Heart right ventricle (tissue), 16 donors: Measurements from ENCODE around the gene TIMM10B. TPM values are rescaled to one million over a fixed set of nuclear protein-coding genes. Genes with fewer than 3 reads are reported as not detected.

ENCODE experiments used
- ATAC-seq, 8 donors: fragments of 200-7000 bp; cut with Tn5 transposase; one replicate each; pipeline ENCODE4 v1.9.1; 2020; ENCODE audit warnings: mild to moderate bottlenecking in 8 of 8, moderate library complexity in 8 of 8, moderate number of reproducible peaks in 1 of 8
- DNase-seq, 2 donors: peaks; one replicate each; pipeline ENCODE4 v3.0.0-alpha.2; 2020
- H3K27ac ChIP-seq, 10 donors: fragments of 200-600 bp; sonication (generic) in 2 of 10; one replicate each; pipeline versions ENCODE4 v1.5.0 to v1.8.0; 2020 to 2022; ENCODE audit warnings: mild to moderate bottlenecking in 3 of 10
- H3K27me3 ChIP-seq, 7 donors: fragments of 200-600 bp; one replicate each; pipeline ENCODE4 v1.8.0; 2021 to 2022; ENCODE audit warnings: mild to moderate bottlenecking in 2 of 7
- H3K36me3 ChIP-seq, 9 donors: fragments of 200-600 bp; sonication (generic) in 1 of 9; one replicate each; pipeline versions ENCODE4 v1.5.0 to v1.8.0; 2020 to 2022; ENCODE audit warnings: mild to moderate bottlenecking in 2 of 9
- H3K4me1 ChIP-seq, 9 donors: fragments of 200-600 bp; sonication (generic) in 1 of 9; one replicate each; pipeline versions ENCODE4 v1.5.0 to v1.8.0; 2020 to 2022; ENCODE audit warnings: mild to moderate bottlenecking in 4 of 9
- H3K4me3 ChIP-seq, 10 donors: fragments of 200-600 bp; sonication (generic) in 2 of 10; one replicate each; pipeline versions ENCODE4 v1.5.0 to v1.8.0; 2020 to 2022; ENCODE audit warnings: mild to moderate bottlenecking in 7 of 10, moderate library complexity in 2 of 10
- H3K9me3 ChIP-seq, 11 donors: fragments of 200-600 bp in 10 of 11; sonication (generic) in 2 of 11; one replicate each; pipeline versions ENCODE4 v1.5.0 to v1.8.0; 2013 to 2022; ENCODE audit warnings: mild to moderate bottlenecking in 2 of 11, control low read depth in 1 of 11, moderate library complexity in 1 of 11
- CTCF ChIP-seq, 9 donors: fragments of 200-600 bp; sonication (generic) in 2 of 9; IDR thresholded peaks; one replicate each; pipeline versions ENCODE4 v1.5.0 to v1.8.0; 2021 to 2022; ENCODE audit warnings: antibody characterized with exemption in 9 of 9, mild to moderate bottlenecking in 5 of 9, moderate library complexity in 1 of 9
- WGBS, 2 donors: extraction: QIAGEN DNeasy Blood & Tissue Kit; methylation state at CpG; one replicate each; pipeline ENCODE4 v1.1.7; 2013; ENCODE audit warnings: inconsistent platforms in 1 of 2; 5-methylcytosine and 5-hydroxymethylcytosine counted together
- intact Hi-C, 10 donors: fragments of 100-400 bp; cut with DNase I; formaldehyde crosslinking; loops; one replicate each; pipeline versions ENCODE4 v1.11.1 to v1.14.2; 2022
- long read RNA-seq, 3 donors: library from polyadenylated mRNA; unstranded; transcript quantifications; one replicate each; pipeline ENCODE4 v2.0.0, GENCODE V29; 2020 to 2021
- polyA plus RNA-seq, 2 donors: library from polyadenylated mRNA; stranded (reverse); fragments of 200-250 nt; gene quantifications; one replicate each; pipeline ENCODE4 v1.2.3, GENCODE V29; 2013
- total RNA-seq, 10 donors: library from RNA; stranded (reverse); fragmentation: NEBNext Ultra II Directional in 3 of 10; extraction: Animal tissue kit (Norgen Biotek cat#: 25700) in 3 of 10; gene quantifications; one replicate each; pipeline versions ENCODE4 v1.2.1 to v1.2.4, GENCODE V29; 2021 to 2023
- donor health status: Arrhythmogenic right ventricular cardiomyopathy.
- donor health status: ischemic (EF 13 %, LVEDD 7.1; RV severe dilation, severe dysfunction).
- donor health status: healthy with polysubstance abuse.
- donor health status: DM: no; HTN: yes; CAD: no.
- donor health status: DM: no; HTN: no; CAD: no.
- donor health status: ischemic (EF 25% LVEDD 6.9; RV normal size, moderate dysfunction).
- donor health status: ischemic (EF 25% LVEDD 5.7; RV mildly dilated, moderate dysfunction).
- donor health status: healthy.
- donor health status: DM: yes; HTN: yes; CAD: no.
- donor health status: Ischemic cardiomyopathy.
- donor health status: ischemic (EF 35%, LVEDD 5.7; RV mildly dilated, moderate dysfunction).
- donor health status: nonischemic (EF 11% LVEDD 7.7; RV severe dilation, severe dysfunction).
- donor health status: DM: yes; HTN: yes; CAD: no.
- donor health status: PGD.
- donor health status: ischemic (EF 29% LVEDD 5.4; RV normal size, mild dysfunction).
- donor health status: nonischemic (EF 23%, LVEDD 6.1; RV moderate dilation, normal function).

The TIMM10B gene
- total RNA-seq (10 to 100 TPM; 13.8 to 21.6 (median 17.5) TPM), polyA plus RNA-seq (10 to 100 TPM; 10.0 to 16.3 TPM)
- long read RNA-seq, donor 1, transcript TIMM10B-201 (3 exons, 2,840 nt): major isoform, 12 of 13 reads
- long read RNA-seq, donor 1, partial matches to known transcripts: 0 of 13 reads
- long read RNA-seq, donor 1, other reads (novel, unspliced or antisense): 1 of 13 reads
- long read RNA-seq, donor 2, transcript TIMM10B-201 (3 exons, 2,840 nt): major isoform, 15 of 16 reads
- long read RNA-seq, donor 2, partial matches to known transcripts: 0 of 16 reads
- long read RNA-seq, donor 2, other reads (novel, unspliced or antisense): 0 of 16 reads
- long read RNA-seq, donor 3, transcript TIMM10B-201 (3 exons, 2,840 nt): major isoform, 32 of 32 reads
- long read RNA-seq, donor 3, partial matches to known transcripts: 0 of 32 reads
- long read RNA-seq, donor 3, other reads (novel, unspliced or antisense): 0 of 32 reads

GRCh38 chr11:6481012-6481923, at the start of gene TIMM10B, which contains the start of gene ARFIP2:
TIMM10B (plus strand) TSS chr11:6481501; CDS start chr11:6481517, 16 bp downstream.
ARFIP2 (minus strand) TSS chr11:6481331; CDS start chr11:6480421, 910 bp downstream.
- Histone ChIP-seq H3K9me3 (no peaks in the 10 kb centered on the region), H3K27ac (peak within 1 kb of the TSS; percentile 41 to 94 (median 90)), H3K4me1 (peaks cover 7 to 36% (median 27%) of the 10 kb centered on the region in 9 donors), H3K27me3 (no peaks in the 10 kb centered on the region), H3K4me3 (peak within 1 kb of the TSS; percentile 68 to 90 (median 80)), H3K36me3 (peaks cover 0 to 71% (median 38%) of the 10 kb centered on the region in 9 donors)
- no peak for TF ChIP-seq CTCF (IDR thresholded peaks at IDR 0.05)
- intact Hi-C loops: loop anchor here in 3 of 10 donors (5.0 kb wide), 3 partner anchors 121 to 201 kb away; partner anchors contain the start of genes ILK (in 2 of the 3), RRP8 (in 2 of the 3) and MRPL17 (in 1 of the 3)
- DNase-seq (peak; percentile 98 to 99), ATAC-seq (peak; percentile 96 to 99 (median 99))
- 0% methylated on average over 66 of the region's 66 CpGs for WGBS, 2 donors

GRCh38 chr11:6431861-6432260, 49.4 kb upstream of the TIMM10B start:
- ATAC-seq: no peak
- TF ChIP-seq CTCF (IDR thresholded peaks at IDR 0.05): no peak
- intact Hi-C loops: no loop called here
- H3K36me3 ChIP-seq: no peaks in the 10 kb centered on the region
- no peak overlapping the region for H3K27ac ChIP-seq
- H3K27me3 ChIP-seq: no peaks in the 10 kb centered on the region
- 88 to 92% methylated on average over 3 of the region's 3 CpGs for WGBS, 2 donors
- no peak overlapping the region for H3K4me3 ChIP-seq
- no peaks in the 10 kb centered on the region for H3K4me1 ChIP-seq
- no peaks in the 10 kb centered on the region for H3K9me3 ChIP-seq
- DNase-seq: no peak

- Histone ChIP-seq H3K27ac (no peak overlapping the region), H3K36me3 (no peaks in the 10 kb centered on the region), H3K4me1 (peaks cover 0 to 17% (median 0%) of the 10 kb centered on the region in 9 donors), H3K9me3 (no peaks in the 10 kb centered on the region), H3K27me3 (no peaks in the 10 kb centered on the region), H3K4me3 (no peak overlapping the region)
- 77 to 81% methylated on average over 5 of the region's 5 CpGs for WGBS, 2 donors
- ATAC-seq: no peak
- TF ChIP-seq CTCF (IDR thresholded peaks at IDR 0.05): no peak
- intact Hi-C loops: no loop called here
- DNase-seq: no peak
Observed at GRCh38 chr11:6433998-6434660, 47.2 kb upstream of the TIMM10B start.
